Mesenchymal stem cell (in vitro differentiated cells and primary cell): ENCODE data around the gene GEMIN2.
"Not testable (repeated sequence)": the region's sequence is repeated elsewhere in the genome, so short reads cannot be mapped to it uniquely, and the experiment has no call there.

ENCODE experiments used
- DNase-seq: peaks from one replicate; pipeline ENCODE4 v3.0.0-alpha.2; 2013
- H2AFZ ChIP-seq: one replicate; pipeline ENCODE4 v1.6.1; 2013; ENCODE audit warnings: low read depth, mild to moderate bottlenecking, control low read depth, inconsistent platforms, low read length, moderate library complexity
- H2AK5ac ChIP-seq: 2 replicates; pipeline ENCODE4 v1.6.1; 2013; ENCODE audit warnings: low read length, moderate library complexity, mild to moderate bottlenecking, inconsistent platforms; ENCODE audit not compliant: severe bottlenecking
- H2BK120ac ChIP-seq: one replicate; pipeline ENCODE4 v1.6.1; 2013; ENCODE audit warnings: low read depth, mild to moderate bottlenecking, inconsistent platforms, low read length, moderate library complexity
- H2BK12ac ChIP-seq, 2 experiments: one replicate each; pipeline ENCODE4 v1.6.1; 2013; ENCODE audit warnings: inconsistent platforms in 2 of 2, low read length in 2 of 2, mild to moderate bottlenecking in 2 of 2, moderate library complexity in 2 of 2, control low read depth in 1 of 2
- H2BK15ac ChIP-seq: one replicate; pipeline ENCODE4 v1.6.1; 2013; ENCODE audit warnings: mild to moderate bottlenecking, low read depth, inconsistent platforms; ENCODE audit not compliant: poor library complexity, severe bottlenecking
- H2BK5ac ChIP-seq: 2 replicates; pipeline ENCODE4 v1.6.1; 2013; ENCODE audit warnings: low read depth, mild to moderate bottlenecking, low read length, control low read depth, inconsistent platforms; ENCODE audit not compliant: poor library complexity, severe bottlenecking
- H3K14ac ChIP-seq, 2 experiments: one replicate each; pipeline ENCODE4 v1.6.1; 2013; ENCODE audit warnings: inconsistent platforms in 2 of 2, low read length in 2 of 2, control low read depth in 1 of 2, mild to moderate bottlenecking in 1 of 2, moderate library complexity in 1 of 2
- H3K18ac ChIP-seq, 2 experiments: one replicate each; pipeline ENCODE4 v1.6.1; 2013; ENCODE audit warnings: inconsistent platforms in 2 of 2, low read length in 2 of 2, control low read depth in 1 of 2, low read depth in 1 of 2, mild to moderate bottlenecking in 1 of 2
- H3K23ac ChIP-seq, 2 experiments: one replicate each; pipeline ENCODE4 v1.6.1; 2013; ENCODE audit warnings: inconsistent platforms in 2 of 2, low read length in 2 of 2, mild to moderate bottlenecking in 2 of 2, moderate library complexity in 2 of 2, control low read depth in 1 of 2
- H3K27ac ChIP-seq: 2 replicates; pipeline ENCODE4 v1.5.1; 2013; ENCODE audit warnings: mild to moderate bottlenecking, moderate library complexity, low read length, control low read depth, inconsistent platforms; ENCODE audit not compliant: poor library complexity, severe bottlenecking
- H3K27me3 ChIP-seq, 2 experiments: 2 replicates each; pipeline versions ENCODE4 v1.6.1 to v1.7.0; 2013; ENCODE audit warnings: low read length in 2 of 2, mild to moderate bottlenecking in 2 of 2, moderate library complexity in 2 of 2, control low read depth in 1 of 2, inconsistent platforms in 1 of 2; ENCODE audit not compliant: control insufficient read depth in 1 of 2, insufficient read depth in 1 of 2
- H3K36me3 ChIP-seq, 2 experiments: 2 replicates each; pipeline versions ENCODE4 v1.6.1 to v1.7.0; 2013; ENCODE audit warnings: low read length in 2 of 2, control low read depth in 1 of 2, inconsistent platforms in 1 of 2, low read depth in 1 of 2, mild to moderate bottlenecking in 1 of 2; ENCODE audit not compliant: insufficient read depth in 2 of 2, control insufficient read depth in 1 of 2
- H3K4ac ChIP-seq, 2 experiments: one replicate each; pipeline ENCODE4 v1.6.1; 2013; ENCODE audit warnings: inconsistent platforms in 2 of 2, low read length in 2 of 2, mild to moderate bottlenecking in 2 of 2, moderate library complexity in 2 of 2, control low read depth in 1 of 2, low read depth in 1 of 2
- H3K4me1 ChIP-seq: 2 replicates; pipeline ENCODE4 v1.6.1; 2013; ENCODE audit warnings: low read depth, low read length, control low read depth; ENCODE audit not compliant: control insufficient read depth, insufficient read depth
- H3K4me2 ChIP-seq: 2 replicates; pipeline ENCODE4 v1.6.1; 2013; ENCODE audit warnings: low read length, mild to moderate bottlenecking, inconsistent platforms; ENCODE audit not compliant: poor library complexity, severe bottlenecking
- H3K4me3 ChIP-seq, 2 experiments: 2 replicates each; pipeline versions ENCODE4 v1.5.1 to v1.7.0; 2013; ENCODE audit warnings: low read length in 2 of 2, mild to moderate bottlenecking in 2 of 2, control low read depth in 1 of 2, low read depth in 1 of 2; ENCODE audit not compliant: insufficient read depth in 1 of 2
- H3K79me1 ChIP-seq: replicated peaks from 2 replicates; pipeline ENCODE4 v1.6.1; 2013; ENCODE audit warnings: mild to moderate bottlenecking, control low read depth, low read length, inconsistent platforms; ENCODE audit not compliant: poor library complexity, severe bottlenecking
- H3K9ac ChIP-seq: 2 replicates; pipeline ENCODE4 v1.7.0; 2013; ENCODE audit warnings: mild to moderate bottlenecking, low read length, moderate library complexity
- H3K9me3 ChIP-seq: 2 replicates; pipeline ENCODE4 v1.7.0; 2013; ENCODE audit warnings: mild to moderate bottlenecking, low read length; ENCODE audit not compliant: control insufficient read depth
- H4K8ac ChIP-seq: one replicate; pipeline ENCODE4 v1.6.1; 2013; ENCODE audit warnings: inconsistent platforms, mild to moderate bottlenecking, low read length, moderate library complexity
- H4K91ac ChIP-seq: one replicate; pipeline ENCODE4 v1.6.1; 2013; ENCODE audit warnings: mild to moderate bottlenecking, low read length, inconsistent platforms
- WGBS: methylation state at CpG from one replicate; pipeline ENCODE4 v1.1.7; 2013; ENCODE audit warnings: mixed read lengths; 5-methylcytosine and 5-hydroxymethylcytosine counted together

GEMIN2 gene

DNA sequence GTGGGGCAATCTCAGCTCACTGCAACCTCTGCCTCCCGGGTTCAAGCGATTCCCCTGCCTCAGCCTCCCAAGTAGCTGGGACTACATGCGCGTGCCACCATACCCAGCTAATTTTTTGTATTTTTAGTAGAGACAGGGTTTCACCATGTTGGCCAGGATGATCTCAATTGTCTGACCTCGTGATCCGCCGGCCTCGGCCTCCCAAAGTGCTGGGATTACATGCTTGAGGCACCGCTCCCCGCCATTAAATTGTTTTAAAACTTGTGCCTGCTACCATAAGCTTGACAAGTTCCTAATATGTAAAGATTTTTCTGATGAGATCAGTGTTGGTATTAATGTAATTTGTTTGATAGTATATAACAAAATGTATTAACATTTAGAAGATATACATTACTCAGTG is 14.9 kb upstream of the GEMIN2 start:
- not testable (repeated sequence) for H2AK5ac ChIP-seq, H3K14ac ChIP-seq, H3K79me1 ChIP-seq, DNase-seq, H2AFZ ChIP-seq, H3K4me2 ChIP-seq, H3K4ac ChIP-seq, H2BK5ac ChIP-seq, H2BK15ac ChIP-seq, H3K27me3 ChIP-seq, H4K8ac ChIP-seq, H3K4me1 ChIP-seq, H3K27ac ChIP-seq, H3K4me3 ChIP-seq, H2BK12ac ChIP-seq, H3K9me3 ChIP-seq, H3K23ac ChIP-seq, H3K18ac ChIP-seq, H4K91ac ChIP-seq, H2BK120ac ChIP-seq, H3K9ac ChIP-seq
- 97% methylated on average over 10 of the region's 10 CpGs for WGBS
- H3K36me3 ChIP-seq, result peaks cover 4 to 21% of the 10 kb centered on the region in 2 experiments

- no peak overlapping the region for H2BK12ac ChIP-seq
- no peak overlapping the region for H3K27ac ChIP-seq
- no peak overlapping the region for H3K4ac ChIP-seq
- H4K91ac ChIP-seq, result no peak overlapping the region
- no peak overlapping the region for H2BK120ac ChIP-seq
- H2AFZ ChIP-seq, result no peak overlapping the region
- no peak overlapping the region for H3K18ac ChIP-seq
- no peak overlapping the region for H3K4me2 ChIP-seq
- no peak overlapping the region for H3K23ac ChIP-seq
- no peak overlapping the region for H2BK5ac ChIP-seq
- H3K4me1 ChIP-seq, result peaks cover 2% of the 10 kb centered on the region
- peak overlapping the region in 1 of 2 experiments; percentile 10 for H3K4me3 ChIP-seq
- DNase-seq, result no peak
- H3K9me3 ChIP-seq, result no peaks in the 10 kb centered on the region
- no peak overlapping the region for H2BK15ac ChIP-seq
- no peaks in the 10 kb centered on the region for H3K27me3 ChIP-seq
- H3K9ac ChIP-seq, result no peak overlapping the region
- peaks cover 2% of the 10 kb centered on the region for H3K79me1 ChIP-seq
- H4K8ac ChIP-seq, result no peak overlapping the region
- H3K36me3 ChIP-seq, result peaks cover 4 to 17% of the 10 kb centered on the region in 2 experiments
- H3K14ac ChIP-seq, result no peak overlapping the region
- H2AK5ac ChIP-seq, result no peak overlapping the region
Observed at GRCh38 chr14:39099748-39100147, 14.4 kb upstream of the GEMIN2 start.

DNA sequence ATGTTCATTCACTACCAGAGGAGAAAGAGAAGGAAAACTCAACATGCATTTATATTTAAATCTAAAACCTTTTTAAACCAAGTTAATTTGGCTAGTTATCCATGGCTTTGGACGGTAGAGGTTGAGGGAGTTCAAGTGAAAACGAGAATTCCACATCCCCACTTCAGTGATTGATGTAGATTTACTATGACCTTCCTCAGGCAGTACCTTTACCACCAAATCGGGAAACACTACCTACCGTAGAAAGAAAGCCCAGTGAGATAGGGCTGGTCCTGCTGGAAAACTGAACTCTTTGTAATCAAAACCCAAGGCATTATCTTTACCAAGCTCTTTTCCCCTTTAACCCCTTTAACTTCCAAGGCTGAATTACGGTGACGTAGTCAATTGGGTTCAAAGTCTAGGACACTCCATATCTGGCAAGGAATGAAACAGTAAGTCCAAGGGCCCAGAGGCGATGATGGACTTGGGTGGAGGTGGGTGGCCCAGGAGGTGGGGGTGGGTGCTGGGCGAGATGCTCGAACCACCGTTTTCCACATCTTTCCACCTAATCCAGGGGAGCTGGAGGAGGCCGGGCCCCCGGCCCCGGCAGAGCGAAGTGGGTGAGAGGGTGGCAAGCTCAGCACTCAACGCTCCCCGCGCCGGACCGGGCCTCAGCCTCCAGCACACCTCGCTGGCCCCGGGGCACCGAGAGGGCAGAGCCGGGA is 11.7 kb upstream of the GEMIN2 start:
- WGBS, result 3% methylated on average over 19 of the region's 23 CpGs
- Histone ChIP-seq H3K36me3 (peaks cover 0 to 4% of the 10 kb centered on the region in 2 experiments), H2BK12ac (peak overlapping the region in 1 of 2 experiments; percentile 10), H4K91ac (peak overlapping the region; percentile 65), H3K9ac (peak overlapping the region; percentile 95), H3K27ac (peak overlapping the region; percentile 67), H2AK5ac (peak overlapping the region; percentile 92), H2BK5ac (peak overlapping the region; percentile 82), H2AFZ (peak overlapping the region; percentile 31), H3K23ac (peak overlapping the region in 1 of 2 experiments; percentile 94), H3K79me1 (peaks cover 7% of the 10 kb centered on the region), H3K9me3 (no peaks in the 10 kb centered on the region), H2BK15ac (peak overlapping the region; percentile 99), H3K27me3 (no peaks in the 10 kb centered on the region), H3K18ac (peak overlapping the region; percentile 65 to 98), H3K4ac (peak overlapping the region; percentile 96 to 97), H4K8ac (peak overlapping the region; percentile 74), H3K4me2 (peak overlapping the region; percentile 77), H2BK120ac (peak overlapping the region; percentile 99), H3K4me1 (peaks cover 2% of the 10 kb centered on the region), H3K4me3 (peak overlapping the region; percentile 81 to 90), H3K14ac (peak overlapping the region in 1 of 2 experiments; percentile 89)
- DNase-seq, result peak; percentile 69

DNA sequence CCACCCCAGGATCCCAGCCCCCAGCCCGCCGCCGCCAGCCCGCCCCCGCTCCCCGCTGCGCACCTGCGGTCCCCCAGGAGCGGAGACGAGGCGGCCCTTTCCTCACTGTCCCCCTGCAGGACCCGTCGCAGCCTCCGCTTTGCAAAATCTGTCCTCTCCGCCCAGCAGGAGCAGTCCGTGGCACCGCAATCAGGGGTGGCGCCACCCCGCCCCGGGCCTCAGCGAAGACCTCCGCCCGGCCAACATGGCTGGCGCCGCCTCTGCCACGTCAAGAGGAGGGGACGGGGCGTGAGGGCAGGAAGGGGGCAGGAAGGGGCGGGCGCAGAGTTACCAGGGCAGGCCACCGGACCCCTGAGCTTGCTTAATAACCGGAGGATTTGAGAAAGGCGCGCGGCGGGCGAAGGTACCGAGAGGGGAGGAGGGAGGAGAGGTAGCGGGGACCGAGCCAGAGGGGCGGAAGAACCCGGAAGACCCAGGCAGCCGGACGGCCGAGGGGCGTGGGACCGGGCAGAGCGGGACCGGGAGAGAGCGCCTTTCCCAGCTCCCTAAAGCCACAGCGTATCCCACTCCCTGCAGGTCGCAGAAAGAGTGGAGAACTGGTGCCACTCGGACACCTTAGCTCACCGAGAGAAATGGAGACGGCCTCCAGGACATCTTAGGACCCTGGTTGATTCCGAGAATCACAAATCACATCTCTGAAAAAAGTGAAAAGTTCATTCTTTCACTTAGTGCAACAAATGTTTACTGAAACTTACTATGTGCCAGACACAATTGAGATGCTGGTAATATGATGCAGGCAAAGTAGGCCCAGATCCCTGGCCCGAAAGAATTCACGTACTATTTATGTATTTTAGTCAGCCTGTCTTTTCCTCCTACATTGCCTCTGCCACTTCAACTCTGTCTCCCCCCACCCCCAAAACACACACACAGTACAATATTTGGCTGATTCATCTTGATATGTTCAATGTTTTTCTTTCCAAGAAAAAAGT is 10.9 kb upstream of the GEMIN2 start, which contains the start of gene SEC23A:
Gene SEC23A (minus strand): TSS at position 267 of the 989 bp plus-strand sequence. CDS start 7,117 bp downstream, outside the sequence.
- peak within 1 kb of the TSS in 1 of 2 experiments; percentile 89 for H3K14ac ChIP-seq
- H2AK5ac ChIP-seq, result peak within 1 kb of the TSS; percentile 95
- 1% methylated on average over 56 of the region's 58 CpGs for WGBS
- H3K18ac ChIP-seq, result peak within 1 kb of the TSS; percentile 65 to 98
- peaks cover 7% of the 10 kb centered on the region for H3K79me1 ChIP-seq
- peak within 1 kb of the TSS in 1 of 2 experiments; percentile 94 for H3K23ac ChIP-seq
- H2BK12ac ChIP-seq, result peak within 1 kb of the TSS in 1 of 2 experiments; percentile 10
- H3K4me1 ChIP-seq, result no peaks in the 10 kb centered on the region
- H3K9ac ChIP-seq, result peak within 1 kb of the TSS; percentile 95
- H3K9me3 ChIP-seq, result no peaks in the 10 kb centered on the region
- peak within 1 kb of the TSS; percentile 99 for H2BK120ac ChIP-seq
- peak within 1 kb of the TSS; percentile 82 for H2BK5ac ChIP-seq
- H3K4ac ChIP-seq, result peak within 1 kb of the TSS; percentile 96 to 97
- peak within 1 kb of the TSS; percentile 86 for H3K27ac ChIP-seq
- H2AFZ ChIP-seq, result peak within 1 kb of the TSS; percentile 31
- H3K36me3 ChIP-seq, result peaks cover 0 to 4% of the 10 kb centered on the region in 2 experiments
- peak; percentile 93 for DNase-seq
- H3K4me2 ChIP-seq, result peak within 1 kb of the TSS; percentile 77
- no peaks in the 10 kb centered on the region for H3K27me3 ChIP-seq
- peak within 1 kb of the TSS; percentile 74 for H4K8ac ChIP-seq
- H3K4me3 ChIP-seq, result peak within 1 kb of the TSS; percentile 81 to 90
- peak within 1 kb of the TSS; percentile 65 for H4K91ac ChIP-seq
- peak within 1 kb of the TSS; percentile 99 for H2BK15ac ChIP-seq
